ENCODE measurements around the gene CR2.
"Not testable (repeated sequence)": the region's sequence is repeated elsewhere in the genome, so short reads cannot be mapped to it uniquely, and the experiment has no call there.

CR2 gene

GRCh38 chr1:207453710-207454045, 450 bp upstream of the CR2 start:
- no peak for DNase-seq

GRCh38 chr1:207455183-207455754, 1.1 kb downstream of the CR2 start:
- DNase-seq, result no peak

- DNase-seq, result no peak
Observed at GRCh38 chr1:207458414-207458813, 4.3 kb downstream of the CR2 start.

GRCh38 chr1:207459008-207459407, 4.9 kb downstream of the CR2 start:
- DNase-seq, result no peak

DNA sequence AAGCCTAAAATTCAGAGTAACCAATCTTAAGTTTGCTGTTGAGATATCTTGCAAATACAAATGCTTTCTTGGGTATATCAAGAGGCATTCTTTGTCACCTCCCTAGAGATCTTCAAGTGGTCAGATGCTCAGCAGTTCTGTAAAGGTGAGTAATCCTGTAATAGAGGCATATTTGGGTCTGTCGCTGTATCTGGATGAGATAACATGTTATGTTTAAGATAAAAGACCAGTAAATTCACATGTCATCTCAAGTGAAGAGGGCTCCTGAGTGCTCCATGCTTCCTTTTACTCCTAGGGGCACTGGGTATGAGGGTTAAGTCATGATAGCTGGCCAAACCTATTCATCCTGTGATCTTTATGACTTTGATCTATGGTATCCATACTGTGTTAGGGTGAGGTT, 7.5 kb downstream of the CR2 start:
- DNase-seq, result no peak

DNA sequence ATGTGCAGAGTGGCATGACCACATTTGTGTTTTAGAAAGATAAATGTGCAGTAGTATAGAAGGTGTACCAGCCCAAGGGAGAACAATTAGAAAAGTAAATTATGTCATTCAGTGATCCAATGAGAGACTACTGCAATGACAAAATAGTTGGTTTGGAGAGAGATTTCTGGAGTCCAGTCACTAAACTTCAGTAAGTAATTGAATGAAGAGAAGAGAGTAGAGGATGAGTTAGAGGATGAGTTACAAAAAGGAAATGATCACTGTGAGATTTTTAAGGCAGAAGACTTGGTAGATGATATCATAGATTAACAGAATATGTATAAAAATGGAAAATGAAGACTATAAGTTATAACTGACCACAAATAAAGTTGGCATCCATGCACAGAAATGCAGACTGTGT, 8.4 kb downstream of the CR2 start:
- no peak for DNase-seq

- no peak for DNase-seq
Observed at GRCh38 chr1:207463021-207463420, 8.9 kb downstream of the CR2 start.

- DNase-seq, result no peak
Observed at GRCh38 chr1:207463571-207463970, 9.4 kb downstream of the CR2 start.

DNA sequence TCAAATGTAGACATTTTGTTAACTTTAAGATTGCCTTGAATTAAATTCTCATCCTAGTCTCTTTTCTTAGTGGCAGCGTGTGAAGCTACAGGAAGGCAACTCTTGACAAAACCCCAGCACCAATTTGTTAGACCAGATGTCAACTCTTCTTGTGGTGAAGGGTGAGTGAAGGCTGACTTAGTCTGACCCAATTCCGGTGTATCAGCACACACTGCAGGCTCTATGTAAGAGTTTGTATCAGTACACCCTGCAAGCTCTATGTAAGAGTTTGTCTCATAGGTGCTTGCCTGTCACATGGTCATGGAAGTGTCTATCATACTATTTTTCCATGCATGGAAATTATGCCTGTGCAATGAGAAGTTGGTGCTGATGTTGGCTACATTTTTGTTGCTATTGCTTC, 16.8 kb downstream of the CR2 start:
- no peak for DNase-seq

DNA sequence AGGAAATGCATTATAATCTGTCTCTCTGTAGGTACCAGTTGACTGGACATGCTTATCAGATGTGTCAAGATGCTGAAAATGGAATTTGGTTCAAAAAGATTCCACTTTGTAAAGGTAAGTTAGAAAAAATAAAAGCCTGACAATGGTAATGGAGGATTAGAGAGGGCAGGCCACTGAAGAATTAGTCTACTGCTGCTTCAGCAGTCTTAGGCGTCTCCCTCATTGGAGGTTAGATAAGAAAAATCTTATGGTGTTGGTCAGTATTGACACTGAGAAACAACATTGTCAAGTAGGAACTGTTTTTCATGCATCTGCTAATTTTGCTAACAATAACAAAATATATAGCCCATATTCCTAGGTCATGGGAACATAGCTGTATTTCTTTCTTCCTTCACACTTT, 20.1 kb downstream of the CR2 start:
- no peak for DNase-seq

GRCh38 chr1:207486198-207486597, 32.1 kb downstream of the CR2 start:
- no peak for DNase-seq

DNA sequence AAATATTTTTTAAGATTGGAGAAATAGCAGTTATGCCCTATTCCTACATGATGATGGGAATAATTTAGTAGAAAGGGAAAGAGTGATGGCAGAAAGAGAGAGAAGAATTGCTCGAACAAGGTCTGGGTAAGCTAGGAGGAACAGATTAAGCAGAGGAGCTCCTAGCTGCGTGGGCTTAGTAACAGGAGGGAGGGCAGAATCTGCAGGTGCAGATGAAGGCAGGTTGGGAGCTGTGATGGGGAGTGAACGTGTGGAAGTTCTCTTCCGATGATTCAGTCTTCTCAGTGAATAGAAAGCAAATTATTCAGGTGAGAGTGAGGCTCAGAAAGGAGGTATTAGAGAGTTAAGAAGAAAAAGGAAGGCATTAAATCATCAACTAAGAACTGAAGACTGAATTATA, 33.5 kb downstream of the CR2 start:
- no peak for DNase-seq

DNA sequence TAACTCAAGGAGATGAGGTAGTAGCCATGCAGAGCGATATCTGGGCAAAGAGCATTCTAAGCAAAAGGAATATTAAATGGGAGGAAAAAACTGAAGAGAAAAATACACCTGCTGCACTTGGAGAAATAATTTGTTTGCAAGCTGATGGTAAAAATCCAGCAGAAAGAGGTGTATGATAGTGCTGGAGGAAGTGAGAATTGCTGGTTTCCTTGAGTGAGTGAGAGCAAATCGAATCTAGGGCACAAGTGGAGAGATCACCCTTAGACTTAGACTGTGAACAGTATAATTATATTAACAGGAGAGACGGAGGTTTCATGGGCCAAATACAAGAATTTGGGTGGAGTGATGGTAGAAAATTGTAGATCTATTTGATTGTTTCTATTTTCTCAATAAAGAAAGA, 39.1 kb downstream of the CR2 start:
- DNase-seq, result no peak

DNA sequence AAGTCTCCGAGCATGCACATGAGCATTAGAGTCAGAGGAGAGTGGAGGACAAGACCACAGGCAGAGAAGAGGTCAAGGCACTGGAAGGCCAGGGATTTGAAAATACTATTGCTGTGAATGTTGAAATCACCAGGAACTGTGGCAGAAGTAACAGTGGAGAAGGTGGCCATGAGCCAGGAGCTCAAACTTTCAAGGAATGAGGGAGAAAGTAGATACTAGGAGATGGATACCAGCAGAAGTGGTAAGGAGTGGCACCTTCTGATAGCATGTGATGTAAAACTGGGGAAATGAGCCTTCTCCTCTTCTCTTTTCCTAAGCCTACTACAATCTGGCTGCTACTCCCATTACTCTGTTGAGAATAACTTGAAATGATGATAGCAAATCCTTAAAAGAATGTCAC, 40.0 kb downstream of the CR2 start:
- no peak for DNase-seq

DNA sequence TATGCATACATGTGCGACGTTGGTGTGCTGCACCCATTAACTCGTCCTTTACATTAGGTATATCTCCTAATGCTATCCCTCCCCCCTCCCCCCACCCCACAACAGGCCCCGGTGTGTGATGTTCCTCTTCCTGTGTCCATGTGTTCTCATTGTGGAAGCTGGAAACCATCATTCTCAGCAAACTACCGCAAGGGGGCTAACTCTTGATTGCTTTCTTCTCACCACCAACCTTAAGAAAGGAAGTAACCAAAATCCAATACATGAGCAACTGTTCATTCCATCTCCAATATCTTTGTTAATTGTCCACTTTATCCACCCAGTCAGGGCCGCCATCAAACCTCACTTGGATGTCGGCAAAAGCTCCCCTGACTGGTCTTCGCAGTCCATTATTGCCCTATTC, 41.2 kb downstream of the CR2 start:
- DNase-seq, result not testable (repeated sequence)

- no peak for DNase-seq
Observed at GRCh38 chr1:207495801-207496792, 42.0 kb downstream of the CR2 start, which contains the start of gene CR1. TSS of gene CR1 (plus strand) at chr1:207496157. CDS start at chr1:207496268, 111 bp downstream.

- DNase-seq, result no peak
Observed at GRCh38 chr1:207497941-207498340, 43.8 kb downstream of the CR2 start.

DNA sequence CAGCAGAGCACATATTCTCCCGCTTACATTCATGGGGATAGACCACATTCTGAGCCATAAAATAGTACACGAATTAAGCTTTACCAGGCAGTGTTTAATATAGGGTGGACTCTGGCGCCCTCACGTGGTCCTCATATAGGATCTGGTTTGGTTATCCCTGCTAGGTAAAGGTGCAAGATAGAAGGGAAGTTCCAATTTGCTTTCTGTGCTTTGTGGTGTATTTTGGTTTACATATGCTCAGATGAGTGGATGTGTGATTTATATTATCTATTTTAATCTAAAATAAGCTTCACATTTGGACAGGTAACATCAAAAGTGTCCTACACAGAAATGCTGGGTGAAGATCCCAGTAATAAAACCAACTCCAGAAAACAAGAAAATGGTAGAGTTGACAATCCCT, 45.4 kb downstream of the CR2 start:
- DNase-seq, result peak; percentile 89

GRCh38 chr1:207500306-207500705, 46.2 kb downstream of the CR2 start:
- no peak for DNase-seq

DNA sequence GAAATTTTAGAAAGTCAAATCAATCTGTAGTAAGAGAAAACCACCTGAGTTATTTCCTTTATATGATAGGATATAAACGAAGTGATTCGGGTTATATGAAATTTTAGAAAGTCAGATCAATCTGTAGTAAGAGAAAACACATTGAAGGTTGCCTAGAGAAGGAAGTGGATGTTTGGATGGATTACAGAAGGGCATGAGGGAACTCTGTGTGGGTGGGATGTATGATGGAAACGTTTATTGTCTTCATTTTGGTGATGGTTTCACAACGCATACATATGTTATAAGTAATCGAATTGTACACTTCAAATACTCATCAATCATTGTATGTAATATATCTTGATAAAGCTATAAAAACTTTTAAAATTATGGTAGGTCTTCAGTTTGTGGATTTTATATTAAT, 46.9 kb downstream of the CR2 start:
- DNase-seq, result no peak

- no peak for DNase-seq
Observed at GRCh38 chr1:207502726-207503125, 48.6 kb downstream of the CR2 start.

DNA sequence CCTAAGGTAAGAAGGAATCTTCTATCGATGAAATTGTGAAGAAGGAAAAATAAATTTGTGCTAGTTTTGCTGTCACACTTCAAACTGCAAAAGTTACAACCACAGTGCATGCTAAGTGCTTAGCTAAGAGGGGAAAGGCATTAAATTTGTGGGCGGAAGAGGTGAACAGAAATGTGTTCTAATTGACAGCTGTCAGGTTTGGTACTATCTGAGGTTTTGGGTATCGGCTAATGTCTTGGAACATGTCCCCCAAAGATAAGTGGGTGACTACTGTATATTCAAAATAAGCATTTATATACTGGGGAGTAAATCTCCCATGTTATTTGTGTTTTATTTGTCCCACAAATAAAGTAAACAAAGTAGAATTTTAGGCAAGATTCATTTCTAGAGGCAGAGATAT, 49.8 kb downstream of the CR2 start:
- DNase-seq, result no peak

DNA sequence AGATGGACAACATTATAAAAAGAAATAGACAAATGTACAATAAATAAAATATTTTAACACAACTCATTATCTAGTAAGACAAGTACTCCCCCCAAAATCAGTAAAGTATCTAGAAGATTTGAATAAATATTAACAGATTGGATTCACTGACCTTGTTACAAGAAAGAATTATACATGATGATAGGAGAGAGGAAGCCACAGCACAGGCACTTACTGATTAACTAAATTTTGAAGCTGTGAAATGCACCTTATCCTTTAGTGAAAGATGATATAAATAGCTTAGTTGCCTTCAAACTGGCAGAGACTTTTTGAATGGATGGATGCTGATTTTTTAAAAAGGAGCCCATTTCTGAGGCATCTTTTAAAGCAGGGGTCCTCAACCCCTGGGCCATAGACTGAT, 50.3 kb downstream of the CR2 start:
- no peak for DNase-seq

DNA sequence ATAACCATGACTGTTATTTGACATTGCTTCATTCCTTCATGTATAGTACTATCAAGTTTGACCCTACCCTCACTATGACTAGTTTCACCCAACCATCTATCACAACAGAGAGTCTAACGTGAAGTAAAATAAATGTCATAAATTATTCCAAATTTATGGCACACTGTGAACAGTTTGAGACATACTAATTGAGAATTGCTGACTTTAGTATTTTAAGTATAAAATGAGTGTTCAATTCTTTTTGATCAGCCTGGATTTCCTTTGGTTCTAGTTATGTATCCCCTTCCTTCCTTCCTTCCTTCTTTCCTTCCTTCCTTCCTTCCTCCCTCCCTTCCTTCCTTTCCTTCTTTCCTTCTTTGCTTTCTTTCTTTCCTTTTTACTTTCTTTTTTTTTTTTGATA, 56.3 kb downstream of the CR2 start:
- no peak for DNase-seq

- DNase-seq, result no peak
Observed at GRCh38 chr1:207514890-207515289, 60.8 kb downstream of the CR2 start.

Measured in NCI-H510A treated with DMSO at 0.1 percent for 48 hours (cell line).